ENCODE data around the gene SDF2L1.

SDF2L1 gene

GRCh38 chr22:21632237-21632895 lies 9.7 kb upstream of the SDF2L1 start, which contains the start of gene CCDC116:
TSS of gene CCDC116 (plus strand) at chr22:21632760. CDS start at chr22:21633182, 422 bp downstream.
- in situ Hi-C loops (cut with HindIII; ENCODE audit: low sequenced_read_pairs), result no loop called here
- H3K4me3 ChIP-seq (ENCODE audit: low read depth, low read length), result no peak within 1 kb of the TSS
- TF ChIP-seq CTCF (IDR thresholded peaks at IDR 0.05; ENCODE audit: low read depth, low read length, missing control alignments), result no peak
- no peak for DNase-seq (ENCODE audit: low read depth)

- no peak for DNase-seq (ENCODE audit: low read depth)
- in situ Hi-C loops (cut with HindIII; ENCODE audit: low sequenced_read_pairs), result no loop called here
- TF ChIP-seq CTCF (IDR thresholded peaks at IDR 0.05; ENCODE audit: low read depth, low read length, missing control alignments), result no peak
- no peak overlapping the region for H3K4me3 ChIP-seq (ENCODE audit: low read depth, low read length)
Measured at GRCh38 chr22:21632931-21633330, 9.2 kb upstream of the SDF2L1 start.

GRCh38 chr22:21633481-21633880 lies 8.6 kb upstream of the SDF2L1 start:
- no peak for TF ChIP-seq CTCF (IDR thresholded peaks at IDR 0.05; ENCODE audit: low read depth, low read length, missing control alignments)

GRCh38 chr22:21634081-21634480 lies 8.0 kb upstream of the SDF2L1 start:
- in situ Hi-C loops (cut with HindIII; ENCODE audit: low sequenced_read_pairs), result no loop called here
- no peak for DNase-seq (ENCODE audit: low read depth)
- no peak overlapping the region for H3K4me3 ChIP-seq (ENCODE audit: low read depth, low read length)
- TF ChIP-seq CTCF (IDR thresholded peaks at IDR 0.05; ENCODE audit: low read depth, low read length, missing control alignments), result no peak

More at GRCh38 chr22:21633481-21633880, 8.6 kb upstream of the SDF2L1 start:
- no peak overlapping the region for H3K4me3 ChIP-seq (ENCODE audit: low read depth, low read length)
- in situ Hi-C loops (cut with HindIII; ENCODE audit: low sequenced_read_pairs), result no loop called here
- DNase-seq (ENCODE audit: low read depth), result no peak

GRCh38 chr22:21634844-21635243 lies 7.3 kb upstream of the SDF2L1 start:
- in situ Hi-C loops (cut with HindIII; ENCODE audit: low sequenced_read_pairs), result no loop called here
- no peak overlapping the region for H3K4me3 ChIP-seq (ENCODE audit: low read depth, low read length)
- no peak for TF ChIP-seq CTCF (IDR thresholded peaks at IDR 0.05; ENCODE audit: low read depth, low read length, missing control alignments)

DNA sequence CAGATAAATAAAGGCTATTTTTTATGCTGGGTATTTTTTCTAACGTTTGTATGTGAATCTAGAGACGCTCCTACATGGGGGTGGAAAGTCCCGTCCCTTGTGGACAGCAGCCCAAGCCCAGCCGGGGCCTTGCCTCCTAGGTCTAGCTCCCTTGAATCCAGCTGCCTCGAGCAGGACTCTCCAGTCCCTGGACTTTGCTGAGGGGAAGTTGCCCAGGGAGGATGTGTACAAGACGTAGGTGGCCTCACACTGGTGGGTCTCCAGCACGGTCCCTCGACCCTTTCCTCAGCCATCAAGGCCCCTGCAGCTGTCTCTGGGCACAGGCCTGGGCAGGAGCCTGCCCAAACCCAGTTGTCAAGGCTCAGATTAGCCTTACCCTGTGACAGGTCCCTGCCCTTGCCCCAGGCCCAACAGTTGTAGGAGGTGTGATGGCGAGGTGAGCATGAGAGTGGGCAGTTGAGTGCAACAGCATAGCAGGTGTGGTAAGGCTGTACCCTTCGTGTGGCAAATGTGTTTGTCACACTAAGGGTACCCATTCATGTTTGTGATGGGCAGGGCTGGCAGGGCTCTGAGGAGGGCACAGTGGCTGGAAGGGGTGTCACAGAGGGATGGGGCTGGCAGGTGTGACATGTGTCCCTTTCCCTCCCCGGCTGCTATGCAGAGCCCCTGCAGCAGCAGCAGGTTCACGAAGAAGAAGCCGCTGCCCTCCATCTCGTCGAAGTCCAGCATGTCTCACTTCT lies 6.2 kb upstream of the SDF2L1 start:
- in situ Hi-C loops (cut with HindIII; ENCODE audit: low sequenced_read_pairs), result no loop called here
- no peak overlapping the region for H3K4me3 ChIP-seq (ENCODE audit: low read depth, low read length)
- DNase-seq (ENCODE audit: low read depth), result no peak
- TF ChIP-seq CTCF (IDR thresholded peaks at IDR 0.05; ENCODE audit: low read depth, low read length, missing control alignments), result no peak

More at GRCh38 chr22:21634844-21635243, 7.3 kb upstream of the SDF2L1 start:
- DNase-seq (ENCODE audit: low read depth), result no peak

All from astrocyte of the cerebellum (primary cell).